ENCODE data around the gene UTP15.

The UTP15 gene

GRCh38 chr5:73619606-73620333, 54.2 kb downstream of the UTP15 start:
- no peak for DNase-seq (ENCODE audit: extremely low read depth in 1 of 2, low read depth in 1 of 2)

GRCh38 chr5:73620334-73620687, 54.8 kb downstream of the UTP15 start:
- DNase-seq (ENCODE audit: extremely low read depth in 1 of 2, low read depth in 1 of 2): no peak

DNA sequence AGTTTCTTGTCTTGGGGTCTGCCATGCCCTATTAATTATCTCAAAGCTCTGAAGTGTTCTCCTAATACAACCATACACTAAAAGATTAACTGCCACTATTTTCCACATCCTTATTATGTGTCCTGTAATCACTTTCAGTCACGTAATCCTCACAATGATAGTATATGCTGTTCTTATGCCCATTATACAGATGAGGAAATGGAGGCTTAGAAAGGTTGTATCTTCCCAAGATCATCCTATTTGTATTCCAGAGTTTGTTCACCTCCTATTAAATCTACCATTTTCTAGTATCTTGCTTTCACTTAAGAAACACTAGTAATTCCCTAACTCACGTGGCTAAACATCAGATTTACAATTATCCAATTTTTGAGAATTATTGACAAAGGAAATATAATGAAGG, 57.5 kb downstream of the UTP15 start:
- DNase-seq (ENCODE audit: extremely low read depth in 1 of 2, low read depth in 1 of 2): no peak

GRCh38 chr5:73623901-73624404, 58.4 kb downstream of the UTP15 start:
- DNase-seq (ENCODE audit: extremely low read depth in 1 of 2, low read depth in 1 of 2): no peak

- DNase-seq (ENCODE audit: extremely low read depth in 1 of 2, low read depth in 1 of 2): no peak
These were observed 59.3 kb downstream of the UTP15 start for GRCh38 chr5:73624888-73625287.

GRCh38 chr5:73625372-73625943, 59.9 kb downstream of the UTP15 start:
- no peak for DNase-seq (ENCODE audit: extremely low read depth in 1 of 2, low read depth in 1 of 2)

DNA sequence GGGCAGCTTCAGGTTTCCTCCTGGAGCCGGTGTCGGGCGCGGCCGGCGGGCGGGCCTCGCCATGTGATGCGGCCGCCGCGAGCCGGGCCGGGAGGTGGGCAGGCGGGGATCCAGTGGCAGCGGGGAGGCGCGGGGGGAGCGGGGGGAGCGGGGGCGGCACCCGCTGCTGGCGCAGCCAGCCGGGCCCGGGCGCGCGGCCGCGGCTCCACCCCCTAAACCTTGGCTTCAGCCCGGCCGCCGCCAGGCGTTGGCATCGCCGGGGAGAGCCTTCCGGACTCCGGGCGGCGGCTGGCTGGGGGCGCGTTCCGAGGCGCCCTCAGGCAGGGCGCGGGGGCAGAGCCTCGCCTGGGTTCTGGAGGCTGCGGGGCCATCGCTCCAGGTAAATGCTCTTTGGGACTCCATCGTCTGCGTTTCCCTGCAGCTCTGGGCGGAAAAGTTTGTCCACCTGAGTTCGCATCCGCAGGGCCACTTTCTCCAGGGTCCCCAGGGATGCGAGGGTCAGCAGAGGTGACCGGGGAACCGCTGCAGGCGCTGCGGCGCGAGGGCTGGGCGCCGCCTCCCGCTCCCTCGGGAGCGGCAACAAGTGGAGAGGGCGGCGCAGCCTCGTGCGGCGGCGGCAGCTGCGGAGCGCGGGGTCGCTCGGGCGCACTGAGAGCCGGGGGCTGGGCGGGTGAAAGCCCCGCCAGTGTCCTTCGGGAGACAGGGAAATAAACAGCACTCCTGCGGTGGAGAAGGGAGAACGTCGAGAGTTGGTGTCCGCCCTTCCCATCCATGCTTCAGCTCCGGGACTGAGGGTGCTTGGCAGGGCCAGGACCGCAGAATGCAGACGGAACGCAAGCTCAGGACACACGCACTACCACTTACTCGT, 60.6 kb downstream of the UTP15 start, which contains the start of gene ARHGEF28:
Gene ARHGEF28, plus strand, starts transcription at position 253 of the 868 bp plus-strand sequence. CDS start 58,656 bp downstream, outside the sequence.
- peak in 1 of 2 donors; percentile 8 for DNase-seq (ENCODE audit: extremely low read depth in 1 of 2, low read depth in 1 of 2)

GRCh38 chr5:73626814-73627313, 61.3 kb downstream of the UTP15 start:
- DNase-seq (ENCODE audit: extremely low read depth in 1 of 2, low read depth in 1 of 2): no peak

DNA sequence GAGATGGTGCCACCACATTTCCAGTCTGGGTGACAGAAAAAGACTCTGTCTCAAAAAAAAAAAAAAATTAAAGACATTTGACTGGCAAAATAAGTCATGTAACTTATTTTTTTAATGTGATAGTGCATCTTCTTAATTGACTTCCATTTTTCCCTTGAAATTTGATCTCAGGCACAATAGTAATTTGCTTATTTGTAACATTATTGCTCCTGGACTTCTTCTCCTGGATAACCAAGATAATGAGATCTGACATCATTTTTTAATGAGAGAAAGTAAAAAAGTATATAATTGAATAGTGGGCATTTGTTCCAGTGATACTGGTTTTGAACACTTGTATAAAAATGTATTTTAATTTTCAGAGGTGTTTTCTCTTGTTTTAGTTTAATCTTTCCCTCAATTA, 63.9 kb downstream of the UTP15 start:
- no peak for DNase-seq (ENCODE audit: extremely low read depth in 1 of 2, low read depth in 1 of 2)

- no peak for DNase-seq (ENCODE audit: extremely low read depth in 1 of 2, low read depth in 1 of 2)
These were observed 65.2 kb downstream of the UTP15 start for GRCh38 chr5:73630765-73631164.

DNA sequence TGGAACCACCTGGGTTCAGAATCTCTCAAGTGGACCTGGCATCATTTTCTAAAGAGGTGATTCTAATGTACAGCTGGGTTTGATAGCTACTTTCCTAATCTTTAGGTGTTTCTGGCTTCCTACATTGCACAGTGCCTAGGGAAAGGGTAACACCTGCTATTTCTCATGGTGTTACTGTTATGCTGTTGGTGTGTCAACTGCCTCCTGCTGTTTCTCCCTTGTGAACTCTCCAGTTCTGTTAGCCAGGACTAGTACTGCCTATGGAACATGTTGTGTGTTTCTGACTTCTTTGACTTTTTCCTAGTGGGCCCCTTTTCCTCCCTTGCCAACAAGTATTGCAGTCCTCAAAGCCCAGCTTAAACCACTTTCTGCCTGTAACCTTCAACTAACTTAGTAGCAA, 66.0 kb downstream of the UTP15 start:
- DNase-seq (ENCODE audit: extremely low read depth in 1 of 2, low read depth in 1 of 2): no peak
